GM12878 (cell line): ENCODE measurements around the gene CSRNP2. TPM values are rescaled to one million over a fixed set of nuclear protein-coding genes. Genes with fewer than 3 reads are reported as not detected.

Experiments
- ATAC-seq: fragments of 200-7000 bp; cut with Tn5 transposase; 3 replicates; pipeline ENCODE4 v1.9.1; 2020; ENCODE audit warnings: mild to moderate bottlenecking, moderate library complexity
- BruUV-seq: library from RNA; stranded (reverse); fragments of 400-500 nt; replicated peaks from 2 replicates; lab custom pipeline; 2021; lab: Mats Ljungman, UMichigan
- CTCF ChIA-PET: fragments of 300-600 bp; sonication (Branson Sonifier 250); formaldehyde crosslinking; extraction: SDS; loops from one replicate; lab custom pipeline; 2021; ENCODE audit warnings: inconsistent platforms; lab: Yijun Ruan, JAX
- POLR2A ChIA-PET: fragments of 350-600 bp; formaldehyde crosslinking; extraction: SDS; loops from one replicate; lab custom pipeline; 2021; ENCODE audit warnings: inconsistent platforms; lab: Charles Lee
- RAD21 ChIA-PET: fragments of 300-600 bp; sonication (Branson Sonifier 250); formaldehyde crosslinking; loops from one replicate; lab custom pipeline; 2023; ENCODE audit warnings: antibody characterized with exemption; ENCODE audit not compliant: unreplicated experiment; lab: Charles Lee
- SMC1A ChIA-PET: fragments of 300-600 bp; sonication (Branson Sonifier 250); formaldehyde crosslinking; loops from one replicate; lab custom pipeline; 2023; ENCODE audit not compliant: unreplicated experiment, uncharacterized antibody; lab: Charles Lee
- DNase-seq: peaks from one replicate; pipeline ENCODE4 v3.0.0-alpha.2; 2011; ENCODE audit warnings: low read depth, low spot score
- FAIRE-seq: peaks from 3 replicates; lab custom pipeline; 2011; peaks lifted over from hg19 to GRCh38; lab: Jason Lieb, UNC
- H2AFZ ChIP-seq: 2 replicates; pipeline ENCODE4 v1.6.0; 2011; ENCODE audit warnings: low read depth, low read length, control low read depth; ENCODE audit not compliant: control insufficient read depth
- H3K27ac ChIP-seq: 2 replicates; pipeline ENCODE4 v1.5.1; 2011; ENCODE audit warnings: control low read depth; ENCODE audit not compliant: control insufficient read depth, insufficient read depth
- H3K27me3 ChIP-seq, 2 experiments: replicated peaks in 1 of 2; 2 replicates each; pipeline versions ENCODE4 v1.6.0 to v1.6.1; 2011; ENCODE audit warnings: low read length in 1 of 2; ENCODE audit not compliant: control insufficient read depth in 2 of 2, insufficient read depth in 2 of 2
- H3K36me3 ChIP-seq, 2 experiments: 2 replicates each; pipeline ENCODE4 v1.5.1; 2011; ENCODE audit warnings: low read length in 1 of 2; ENCODE audit not compliant: control insufficient read depth in 2 of 2, insufficient read depth in 2 of 2
- H3K4me1 ChIP-seq: 2 replicates; pipeline ENCODE4 v1.6.1; 2011; ENCODE audit warnings: mild to moderate bottlenecking, low read length, moderate library complexity, mixed read lengths; ENCODE audit not compliant: control insufficient read depth, insufficient read depth
- H3K4me2 ChIP-seq: 2 replicates; pipeline ENCODE4 v1.6.0; 2011; ENCODE audit warnings: control low read depth; ENCODE audit not compliant: control insufficient read depth, insufficient read depth
- H3K4me3 ChIP-seq: fragments of 200-600 bp; sonication (generic); 2 replicates; pipeline ENCODE4 v1.5.1; 2016
- H3K79me2 ChIP-seq: 2 replicates; pipeline ENCODE4 v1.6.0; 2011; ENCODE audit warnings: low read length; ENCODE audit not compliant: control insufficient read depth, insufficient read depth
- H3K9ac ChIP-seq: 2 replicates; pipeline ENCODE4 v1.8.0; 2011; ENCODE audit warnings: low read length, control low read depth, mixed read lengths; ENCODE audit not compliant: control insufficient read depth, insufficient read depth
- H3K9me3 ChIP-seq: replicated peaks from 3 replicates; pipeline ENCODE4 v1.5.1; 2011; ENCODE audit warnings: mild to moderate bottlenecking, low read length; ENCODE audit not compliant: control insufficient read depth, insufficient read depth
- H4K20me1 ChIP-seq: 2 replicates; pipeline ENCODE4 v1.6.0; 2011; ENCODE audit not compliant: control insufficient read depth, insufficient read depth
- BCL11A ChIP-seq: IDR thresholded peaks from 2 replicates; pipeline ENCODE4 v1.6.1; 2011; ENCODE audit warnings: low read depth, low read length
- CBX3 ChIP-seq: fragments of 200-600 bp; sonication (generic); IDR thresholded peaks from 2 replicates; pipeline ENCODE4 v1.6.1; 2016; ENCODE audit warnings: low read depth, borderline replicate concordance
- CHD1 ChIP-seq: IDR thresholded peaks from 2 replicates; pipeline ENCODE4 v1.6.1; 2012; ENCODE audit warnings: low read depth, low read length, improper control_type of control experiment
- CREM ChIP-seq: IDR thresholded peaks from 2 replicates; pipeline ENCODE4 v1.6.1; 2014; ENCODE audit warnings: antibody characterized with exemption, low read depth
- EP300 ChIP-seq, 2 experiments: fragments of 150-350 bp in 1 of 2; IDR thresholded peaks; 2 replicates each; pipeline ENCODE4 v1.6.1; 2011 to 2012; ENCODE audit warnings: low read depth in 2 of 2, low read length in 2 of 2, borderline replicate concordance in 1 of 2, improper control_type of control experiment in 1 of 2, inconsistent platforms in 1 of 2; ENCODE audit not compliant: control insufficient read depth in 1 of 2
- FOS ChIP-seq: IDR thresholded peaks from 3 replicates; pipeline ENCODE4 v1.6.1; 2011; ENCODE audit warnings: borderline replicate concordance; ENCODE audit not compliant: insufficient read length; ENCODE audit errors: extremely low read depth
- MTA3 ChIP-seq: IDR thresholded peaks from 2 replicates; pipeline ENCODE4 v1.6.1; 2012; ENCODE audit warnings: low read length, inconsistent platforms, borderline replicate concordance
- NFIC ChIP-seq: IDR thresholded peaks from 2 replicates; pipeline ENCODE4 v1.6.1; 2012; ENCODE audit warnings: low read depth, mild to moderate bottlenecking, inconsistent platforms, low read length, moderate library complexity
- SP1 ChIP-seq: IDR thresholded peaks from one replicate; pipeline ENCODE4 v1.6.1; 2011; ENCODE audit warnings: low read depth, low read length
- SREBF2 ChIP-seq: IDR thresholded peaks from 2 replicates; pipeline ENCODE4 v1.6.1; 2012; ENCODE audit warnings: mild to moderate bottlenecking, low read length
- SUPT20H ChIP-seq: IDR thresholded peaks from 2 replicates; pipeline ENCODE4 v1.6.1; 2011; ENCODE audit warnings: low read depth, mild to moderate bottlenecking, low read length, moderate library complexity, borderline replicate concordance; ENCODE audit not compliant: control insufficient read depth
- ZZZ3 ChIP-seq: IDR thresholded peaks from 2 replicates; pipeline ENCODE4 v1.6.1; 2011; ENCODE audit warnings: low read depth; ENCODE audit not compliant: control insufficient read depth, insufficient read length
- WGBS: methylation state at CpG from one replicate; pipeline ENCODE4 v1.1.6; 2016; ENCODE audit warnings: low lambda C conversion rate; ENCODE audit not compliant: insufficient replicate concordance, insufficient coverage; ENCODE audit errors: missing lambda C conversion rate; 5-methylcytosine and 5-hydroxymethylcytosine counted together
- in situ Hi-C: fragments of 300-500 bp; cut with MboI; formaldehyde crosslinking; loops from 9 replicates; pipeline ENCODE4 v1.14.3; 2018; ENCODE audit warnings: mixed read lengths
- intact Hi-C: fragments of 100-400 bp; cut with micrococcal nuclease; formaldehyde crosslinking; loops from one replicate; pipeline ENCODE4 v1.14.2; 2022; ENCODE audit not compliant: unreplicated experiment
- polyA plus RNA-seq, 11 experiments: library from polyadenylated mRNA; depleted of rRNA in 4 of 11; unstranded in 6 of 11; stranded (reverse) in 5 of 11; fragments of >200 nt; fragmentation: Nextera tagmentation in 4 of 11; fragmentation: Illumina TruSeq in 1 of 11; extraction: Ambion mirVana in 4 of 11; extraction: Trizol in 1 of 11; gene quantifications; 1 replicate in 1 of 11; 2 replicates in 10 of 11; pipeline versions ENCODE4 v1.2.1 to v1.2.3, GENCODE V29; 2011 to 2016; ENCODE audit warnings: inconsistent platforms in 2 of 11, missing spikeins in 2 of 11, low read depth in 1 of 11
- total RNA-seq, 4 experiments: library from RNA; depleted of rRNA in 3 of 4; stranded (reverse); fragments of >200 nt in 3 of 4; fragmentation: Illumina TruSeq in 1 of 4; extraction: Trizol in 1 of 4; gene quantifications; 2 replicates each; pipeline versions ENCODE4 v1.2.1 to v1.2.3, GENCODE V29; 2013 to 2021
- TF ChIP-seq, protein P1 (sequence below): IDR thresholded peaks from 2 replicates; pipeline ENCODE4 v1.6.1; 2012; ENCODE audit warnings: low read depth, low read length, improper control_type of control experiment
- TF ChIP-seq, protein P2 (sequence below): fragments of 150-350 bp; IDR thresholded peaks from 2 replicates; pipeline ENCODE4 v1.6.1; 2014; ENCODE audit warnings: mild to moderate bottlenecking, low read depth, low read length

Gene CSRNP2
- total and polyA plus RNA-seq, 10 of the 15 experiments (the other 5 are each of a cell fraction or from before 2014, with no cell fraction given): 1.2 to 12.1 (median 6.3) TPM

DNA sequence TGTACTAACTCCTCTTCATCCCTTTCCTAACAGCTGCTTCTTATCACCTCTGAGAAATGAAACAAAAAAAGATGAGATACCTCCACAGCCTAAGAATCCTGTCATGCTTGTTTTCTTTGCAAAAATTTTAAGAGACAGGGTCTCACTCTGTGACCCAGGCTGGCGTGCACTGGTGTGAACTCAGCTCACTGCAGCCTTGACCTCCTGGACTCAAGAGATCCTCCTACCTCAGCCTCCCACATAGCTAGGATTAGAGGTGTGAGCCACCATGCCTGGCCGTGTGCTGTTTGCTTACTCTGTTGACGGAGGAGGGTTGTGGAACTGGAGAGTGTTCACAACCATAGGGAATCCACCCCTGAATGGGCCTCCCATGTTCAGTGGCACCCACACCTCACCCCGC is 16.2 kb downstream of the CSRNP2 start (continued):
- TF ChIP-seq SP1: no peak
- TF ChIP-seq MTA3: no peak
- no peak for TF ChIP-seq CHD1

DNA sequence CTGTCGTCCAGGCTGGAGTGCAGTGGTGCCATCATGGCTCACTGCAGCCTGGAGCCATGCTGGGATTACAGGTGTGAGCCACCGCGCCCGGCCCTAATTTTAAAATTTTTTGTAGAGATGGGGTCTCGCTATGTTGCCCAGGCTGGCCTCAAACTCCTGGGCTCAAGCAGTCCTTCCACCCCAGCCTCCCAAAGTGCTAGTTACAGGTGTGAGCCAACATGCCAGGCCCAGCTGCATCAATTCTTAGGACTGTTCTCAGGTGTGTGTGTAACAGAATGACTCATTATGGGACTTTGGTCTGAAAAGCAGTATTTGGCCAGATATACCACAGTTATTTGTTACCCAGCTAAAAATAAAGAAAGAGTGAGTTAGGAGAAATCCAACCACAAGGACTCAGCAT is 17.9 kb downstream of the CSRNP2 start:
- Histone ChIP-seq H4K20me1 (no peaks in the 10 kb centered on the region), H3K9ac (no peak overlapping the region), H3K4me3 (no peak overlapping the region), H3K4me1 (no peaks in the 10 kb centered on the region), H3K4me2 (no peak overlapping the region), H3K9me3 (no peaks in the 10 kb centered on the region), H3K27ac (no peak overlapping the region), H3K27me3 (no peaks in the 10 kb centered on the region), H3K79me2 (no peaks in the 10 kb centered on the region), H3K36me3 (peaks cover 3 to 24% of the 10 kb centered on the region in 2 experiments), H2AFZ (no peak overlapping the region)
- ChIA-PET RAD21 (no interaction called here), POLR2A (no interaction called here), SMC1A (no interaction called here), CTCF (interaction anchor here (0.7 kb wide), 1 partner anchor 303 kb away, joined by 3 read pairs; no protein-coding TSS in a partner anchor)
- no TSS peak for BruUV-seq
- WGBS: 100% methylated on average over 5 of the region's 5 CpGs
- TF ChIP-seq BCL11A: no peak
- no peak for TF ChIP-seq SUPT20H
- TF ChIP-seq ZZZ3: no peak
- no peak for TF ChIP-seq SP1
- TF ChIP-seq CBX3: no peak
- no peak for TF ChIP-seq FOS
- no peak for TF ChIP-seq EP300 (IDR thresholded peaks at IDR 0.05; ENCODE audit: borderline replicate concordance in 1 of 2, control insufficient read depth in 1 of 2, low read depth in 2 of 2, low read length in 2 of 2)
- TF ChIP-seq, protein P1, sequence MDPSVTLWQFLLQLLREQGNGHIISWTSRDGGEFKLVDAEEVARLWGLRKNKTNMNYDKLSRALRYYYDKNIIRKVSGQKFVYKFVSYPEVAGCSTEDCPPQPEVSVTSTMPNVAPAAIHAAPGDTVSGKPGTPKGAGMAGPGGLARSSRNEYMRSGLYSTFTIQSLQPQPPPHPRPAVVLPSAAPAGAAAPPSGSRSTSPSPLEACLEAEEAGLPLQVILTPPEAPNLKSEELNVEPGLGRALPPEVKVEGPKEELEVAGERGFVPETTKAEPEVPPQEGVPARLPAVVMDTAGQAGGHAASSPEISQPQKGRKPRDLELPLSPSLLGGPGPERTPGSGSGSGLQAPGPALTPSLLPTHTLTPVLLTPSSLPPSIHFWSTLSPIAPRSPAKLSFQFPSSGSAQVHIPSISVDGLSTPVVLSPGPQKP: no peak
- no peak for TF ChIP-seq NFIC
- TF ChIP-seq CREM: no peak
- TF ChIP-seq, protein P2, sequence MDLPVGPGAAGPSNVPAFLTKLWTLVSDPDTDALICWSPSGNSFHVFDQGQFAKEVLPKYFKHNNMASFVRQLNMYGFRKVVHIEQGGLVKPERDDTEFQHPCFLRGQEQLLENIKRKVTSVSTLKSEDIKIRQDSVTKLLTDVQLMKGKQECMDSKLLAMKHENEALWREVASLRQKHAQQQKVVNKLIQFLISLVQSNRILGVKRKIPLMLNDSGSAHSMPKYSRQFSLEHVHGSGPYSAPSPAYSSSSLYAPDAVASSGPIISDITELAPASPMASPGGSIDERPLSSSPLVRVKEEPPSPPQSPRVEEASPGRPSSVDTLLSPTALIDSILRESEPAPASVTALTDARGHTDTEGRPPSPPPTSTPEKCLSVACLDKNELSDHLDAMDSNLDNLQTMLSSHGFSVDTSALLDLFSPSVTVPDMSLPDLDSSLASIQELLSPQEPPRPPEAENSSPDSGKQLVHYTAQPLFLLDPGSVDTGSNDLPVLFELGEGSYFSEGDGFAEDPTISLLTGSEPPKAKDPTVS: no peak
- no peak for TF ChIP-seq SREBF2
- DNase-seq: no peak
- intact Hi-C loops: no loop called here
- ATAC-seq: no peak
- no peak for FAIRE-seq
- in situ Hi-C loops: no loop called here
